ENCODE data around the gene ASB17.

DNA sequence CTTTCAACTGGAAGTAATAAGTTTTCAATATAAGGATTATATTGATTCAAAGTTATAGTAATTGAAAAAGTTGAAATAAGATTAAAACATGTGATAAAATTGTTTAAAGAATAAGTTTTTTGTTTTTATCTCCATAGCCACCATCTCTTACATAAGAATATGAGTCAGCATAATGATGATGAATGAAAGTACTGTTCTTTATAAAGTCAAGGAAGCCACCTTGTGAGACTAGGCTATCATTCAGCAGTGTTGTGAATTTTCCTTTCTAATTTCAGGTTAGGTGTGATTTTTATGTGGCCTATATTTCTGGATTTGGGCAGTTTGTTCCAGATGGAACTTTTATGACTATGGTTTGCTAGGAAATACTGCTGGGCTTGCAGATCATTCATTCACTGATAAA, 22.4 kb upstream of the ASB17 start:
- TF ChIP-seq, protein P1, sequence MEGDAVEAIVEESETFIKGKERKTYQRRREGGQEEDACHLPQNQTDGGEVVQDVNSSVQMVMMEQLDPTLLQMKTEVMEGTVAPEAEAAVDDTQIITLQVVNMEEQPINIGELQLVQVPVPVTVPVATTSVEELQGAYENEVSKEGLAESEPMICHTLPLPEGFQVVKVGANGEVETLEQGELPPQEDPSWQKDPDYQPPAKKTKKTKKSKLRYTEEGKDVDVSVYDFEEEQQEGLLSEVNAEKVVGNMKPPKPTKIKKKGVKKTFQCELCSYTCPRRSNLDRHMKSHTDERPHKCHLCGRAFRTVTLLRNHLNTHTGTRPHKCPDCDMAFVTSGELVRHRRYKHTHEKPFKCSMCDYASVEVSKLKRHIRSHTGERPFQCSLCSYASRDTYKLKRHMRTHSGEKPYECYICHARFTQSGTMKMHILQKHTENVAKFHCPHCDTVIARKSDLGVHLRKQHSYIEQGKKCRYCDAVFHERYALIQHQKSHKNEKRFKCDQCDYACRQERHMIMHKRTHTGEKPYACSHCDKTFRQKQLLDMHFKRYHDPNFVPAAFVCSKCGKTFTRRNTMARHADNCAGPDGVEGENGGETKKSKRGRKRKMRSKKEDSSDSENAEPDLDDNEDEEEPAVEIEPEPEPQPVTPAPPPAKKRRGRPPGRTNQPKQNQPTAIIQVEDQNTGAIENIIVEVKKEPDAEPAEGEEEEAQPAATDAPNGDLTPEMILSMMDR (IDR thresholded peaks at IDR 0.05), result no peak
- TF ChIP-seq POLR2A (IDR thresholded peaks at IDR 0.05), result no peak

All from body of pancreas (tissue), 4 donors.